ENCODE results near the gene KPRP.

The KPRP gene

DNA sequence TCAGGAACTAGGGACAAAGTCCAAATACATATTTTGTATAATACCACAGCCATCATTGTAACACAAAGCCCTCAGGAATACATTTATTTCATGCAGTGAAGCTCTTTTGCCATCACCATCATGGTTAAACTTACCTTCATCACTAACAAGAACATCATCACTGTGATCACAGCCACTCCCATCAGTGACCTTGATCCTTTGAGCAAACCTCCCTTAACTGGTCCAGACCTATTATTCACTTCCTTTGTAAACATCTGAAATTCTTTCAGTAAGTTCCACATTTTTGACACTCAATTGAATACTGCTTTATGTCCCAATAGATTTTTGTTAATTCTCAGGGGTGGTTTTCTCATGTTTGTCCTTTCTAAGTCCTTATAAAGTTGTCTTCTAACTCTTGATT lies 16.2 kb upstream of the KPRP start:
- TF ChIP-seq, protein P1, sequence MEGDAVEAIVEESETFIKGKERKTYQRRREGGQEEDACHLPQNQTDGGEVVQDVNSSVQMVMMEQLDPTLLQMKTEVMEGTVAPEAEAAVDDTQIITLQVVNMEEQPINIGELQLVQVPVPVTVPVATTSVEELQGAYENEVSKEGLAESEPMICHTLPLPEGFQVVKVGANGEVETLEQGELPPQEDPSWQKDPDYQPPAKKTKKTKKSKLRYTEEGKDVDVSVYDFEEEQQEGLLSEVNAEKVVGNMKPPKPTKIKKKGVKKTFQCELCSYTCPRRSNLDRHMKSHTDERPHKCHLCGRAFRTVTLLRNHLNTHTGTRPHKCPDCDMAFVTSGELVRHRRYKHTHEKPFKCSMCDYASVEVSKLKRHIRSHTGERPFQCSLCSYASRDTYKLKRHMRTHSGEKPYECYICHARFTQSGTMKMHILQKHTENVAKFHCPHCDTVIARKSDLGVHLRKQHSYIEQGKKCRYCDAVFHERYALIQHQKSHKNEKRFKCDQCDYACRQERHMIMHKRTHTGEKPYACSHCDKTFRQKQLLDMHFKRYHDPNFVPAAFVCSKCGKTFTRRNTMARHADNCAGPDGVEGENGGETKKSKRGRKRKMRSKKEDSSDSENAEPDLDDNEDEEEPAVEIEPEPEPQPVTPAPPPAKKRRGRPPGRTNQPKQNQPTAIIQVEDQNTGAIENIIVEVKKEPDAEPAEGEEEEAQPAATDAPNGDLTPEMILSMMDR (IDR thresholded peaks at IDR 0.05; ENCODE audit: extremely low read depth, missing control alignments), result no peak
- no peak for DNase-seq (ENCODE audit: low spot score)

DNA sequence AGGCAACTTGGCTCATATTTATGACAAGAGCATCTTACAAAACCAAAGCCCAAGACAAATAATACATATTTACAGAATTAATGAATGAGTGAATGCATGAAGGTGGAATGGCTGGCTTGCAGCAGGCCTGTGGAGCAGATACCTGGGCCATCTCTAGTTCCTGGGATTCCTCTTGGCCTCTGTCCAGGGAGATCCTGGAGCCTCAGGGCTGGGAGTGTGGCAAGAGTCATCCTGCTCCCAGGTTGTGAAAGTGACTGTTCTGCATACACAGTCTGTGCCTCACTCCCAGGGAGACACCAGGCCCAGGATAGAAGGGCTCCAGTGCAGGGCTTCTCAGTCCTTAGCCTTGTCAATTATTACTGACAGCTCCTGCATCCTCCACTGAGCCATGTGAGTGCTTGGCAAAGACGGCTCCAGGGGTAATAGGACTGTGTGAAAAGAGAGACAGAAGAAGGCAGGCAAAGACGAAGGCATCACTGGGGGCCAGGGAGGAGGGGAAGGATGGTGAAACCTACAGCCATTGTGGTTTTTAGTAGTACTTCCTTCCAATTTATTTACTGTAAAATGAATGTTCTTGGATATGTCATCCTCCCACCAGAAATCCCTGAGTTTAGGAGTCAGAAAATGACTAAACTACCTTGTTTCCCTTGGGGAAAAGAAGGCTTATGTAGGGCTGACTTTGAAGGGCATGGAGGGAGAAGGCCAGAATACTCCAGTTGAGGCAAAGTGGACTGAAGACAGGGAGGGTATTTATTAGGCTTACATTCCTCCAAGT lies 14.3 kb upstream of the KPRP start:
- TF ChIP-seq, protein P1 (IDR thresholded peaks at IDR 0.05; ENCODE audit: extremely low read depth, missing control alignments), result no peak
- DNase-seq (ENCODE audit: low spot score), result no peak

DNA sequence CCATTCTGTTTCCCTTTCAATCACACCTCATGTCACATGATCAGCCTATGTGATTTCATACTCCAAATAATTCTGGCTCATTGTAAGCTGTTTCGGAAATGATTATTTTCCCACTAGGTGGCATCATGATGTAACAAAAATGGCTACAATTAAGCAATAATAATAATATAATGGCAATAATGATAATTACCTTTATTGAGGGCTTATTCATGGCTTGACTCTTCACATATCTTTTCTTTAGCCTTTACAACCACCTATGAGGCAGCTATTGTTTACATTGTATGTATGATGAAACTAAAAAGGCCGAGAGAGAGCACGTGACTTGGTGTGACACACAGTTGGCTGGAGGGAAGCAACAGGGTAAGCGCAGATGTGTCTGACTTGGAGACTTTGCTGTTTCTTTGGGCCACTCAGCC lies 12.5 kb upstream of the KPRP start:
- TF ChIP-seq, protein P1 (IDR thresholded peaks at IDR 0.05; ENCODE audit: extremely low read depth, missing control alignments), result no peak
- no peak for DNase-seq (ENCODE audit: low spot score)

DNA sequence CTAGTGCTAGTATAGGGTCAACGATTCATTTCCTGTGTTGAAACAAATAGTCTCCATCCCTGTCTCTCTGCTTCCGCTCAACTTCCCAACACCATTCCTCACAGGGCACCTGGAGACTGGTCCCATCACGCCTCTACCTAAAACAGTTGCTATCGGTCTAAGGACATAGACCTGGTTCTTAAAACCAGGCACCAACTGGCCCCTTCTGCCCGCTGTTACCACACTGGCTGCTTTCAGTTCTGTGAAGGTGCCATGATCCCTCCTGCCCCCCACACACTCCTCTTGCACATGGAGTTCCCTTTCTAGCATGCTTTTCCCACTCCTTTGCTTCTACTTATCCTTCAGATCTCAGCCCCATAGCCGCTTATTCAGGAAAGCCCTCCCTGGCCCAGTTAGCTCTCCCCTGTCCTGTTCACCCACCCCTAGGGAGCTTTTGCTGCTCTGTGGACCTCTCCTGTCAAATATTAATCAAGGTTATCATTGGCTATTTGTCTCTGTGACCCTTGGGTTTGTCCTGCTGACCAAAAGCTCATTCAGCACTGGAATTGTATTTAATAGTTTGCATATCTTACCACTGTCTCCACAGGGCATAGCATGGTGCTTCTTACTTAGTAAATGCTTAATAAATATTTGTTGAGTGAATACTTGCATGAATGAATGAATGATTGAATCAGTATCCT lies 11.9 kb upstream of the KPRP start:
- no peak for DNase-seq (ENCODE audit: low spot score)
- TF ChIP-seq, protein P1 (IDR thresholded peaks at IDR 0.05; ENCODE audit: extremely low read depth, missing control alignments), result no peak

DNA sequence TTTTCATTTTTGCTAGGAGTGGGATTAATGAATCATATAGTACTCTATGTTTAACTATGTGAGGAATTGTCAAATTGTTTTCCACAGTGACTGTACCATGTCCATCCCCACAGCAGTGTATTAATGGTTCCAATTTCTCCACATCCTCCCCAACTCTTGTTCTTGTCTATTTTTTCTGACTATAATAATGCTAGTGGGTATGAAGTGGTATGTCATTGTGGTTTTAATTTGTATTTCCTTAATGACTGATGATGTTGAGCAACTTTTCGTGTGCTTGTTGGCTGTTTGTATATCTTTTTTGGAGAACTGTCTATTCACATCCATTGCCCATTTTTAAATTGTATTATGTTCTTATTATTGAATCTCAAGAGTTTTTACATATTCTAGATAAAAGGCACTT lies 10.0 kb upstream of the KPRP start:
- TF ChIP-seq, protein P1 (IDR thresholded peaks at IDR 0.05; ENCODE audit: extremely low read depth, missing control alignments), result no peak
- no peak for DNase-seq (ENCODE audit: low spot score)

DNA sequence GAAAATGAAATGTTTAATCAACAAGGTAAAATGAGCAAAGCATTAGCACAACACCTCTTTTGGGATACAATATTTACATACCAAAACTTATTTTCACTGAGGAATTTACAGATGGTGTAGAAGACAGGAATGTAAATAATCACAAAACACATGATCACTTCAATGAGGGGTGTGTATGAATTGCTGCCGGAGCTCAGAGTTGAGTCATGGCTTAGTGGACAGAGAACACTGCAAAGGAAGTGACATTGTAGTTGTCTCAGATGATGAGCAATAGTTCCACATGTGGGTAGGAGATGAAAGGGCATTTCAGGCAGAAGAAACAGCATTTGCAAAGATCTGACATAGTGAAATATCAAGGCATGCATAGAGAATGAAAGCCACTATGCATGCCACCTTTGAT lies 5.6 kb upstream of the KPRP start:
- no peak for DNase-seq (ENCODE audit: low spot score)
- TF ChIP-seq, protein P1 (IDR thresholded peaks at IDR 0.05; ENCODE audit: extremely low read depth, missing control alignments), result no peak

DNA sequence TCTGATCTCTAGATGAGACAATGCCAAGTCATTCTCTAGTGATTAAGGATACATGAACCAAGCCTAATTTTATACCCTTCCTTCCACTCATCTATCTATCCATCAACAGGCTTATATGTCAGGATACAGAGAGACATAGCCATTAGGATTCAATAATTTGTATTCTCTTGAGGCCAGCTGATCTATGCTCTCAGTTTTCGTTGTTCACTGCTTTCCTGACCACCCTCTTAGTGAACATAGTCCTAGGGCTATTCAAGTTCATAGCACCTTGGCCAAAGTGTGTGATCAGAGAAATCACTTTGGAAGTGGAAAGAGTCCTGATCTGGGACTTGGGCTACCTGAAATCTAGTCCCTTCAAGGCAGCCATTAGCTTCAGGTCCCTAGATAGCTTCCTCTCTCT lies 4.2 kb upstream of the KPRP start:
- TF ChIP-seq, protein P1 (IDR thresholded peaks at IDR 0.05; ENCODE audit: extremely low read depth, missing control alignments), result no peak
- DNase-seq (ENCODE audit: low spot score), result no peak
